ENCODE measurements around the gene SLC13A2. TPM values are rescaled to one million over a fixed set of nuclear protein-coding genes. Genes with fewer than 3 reads are reported as not detected.

SLC13A2 gene
- total RNA-seq, 4 donors from 2014 or later = 0.34 TPM; not detected in 3

GRCh38 chr17:28514561-28515002 is 41.1 kb downstream of the SLC13A2 start:
- H3K27me3 ChIP-seq = peaks cover 9 to 30% (median 29%) of the 10 kb centered on the region in 3 donors
- H3K36me3 ChIP-seq = no peaks in the 10 kb centered on the region
- H3K27ac ChIP-seq = no peak overlapping the region
- no peak overlapping the region for H3K4me3 ChIP-seq
- no peak for ATAC-seq
- no peaks in the 10 kb centered on the region for H3K4me1 ChIP-seq
- in situ Hi-C loops (cut with MboI; ENCODE audit: low sequenced_read_pairs in 4 of 4) (loop anchor here in 1 of 4 donors (25.0 kb wide), 1 partner anchor 102 kb away; the partner anchor contains the start of gene SLC46A1), intact Hi-C loops (cut with DNase I; ENCODE audit: low total_unique reads) (no loop called here)
- no peak for TF ChIP-seq POLR2A (IDR thresholded peaks at IDR 0.05)
- TF ChIP-seq, protein P1, sequence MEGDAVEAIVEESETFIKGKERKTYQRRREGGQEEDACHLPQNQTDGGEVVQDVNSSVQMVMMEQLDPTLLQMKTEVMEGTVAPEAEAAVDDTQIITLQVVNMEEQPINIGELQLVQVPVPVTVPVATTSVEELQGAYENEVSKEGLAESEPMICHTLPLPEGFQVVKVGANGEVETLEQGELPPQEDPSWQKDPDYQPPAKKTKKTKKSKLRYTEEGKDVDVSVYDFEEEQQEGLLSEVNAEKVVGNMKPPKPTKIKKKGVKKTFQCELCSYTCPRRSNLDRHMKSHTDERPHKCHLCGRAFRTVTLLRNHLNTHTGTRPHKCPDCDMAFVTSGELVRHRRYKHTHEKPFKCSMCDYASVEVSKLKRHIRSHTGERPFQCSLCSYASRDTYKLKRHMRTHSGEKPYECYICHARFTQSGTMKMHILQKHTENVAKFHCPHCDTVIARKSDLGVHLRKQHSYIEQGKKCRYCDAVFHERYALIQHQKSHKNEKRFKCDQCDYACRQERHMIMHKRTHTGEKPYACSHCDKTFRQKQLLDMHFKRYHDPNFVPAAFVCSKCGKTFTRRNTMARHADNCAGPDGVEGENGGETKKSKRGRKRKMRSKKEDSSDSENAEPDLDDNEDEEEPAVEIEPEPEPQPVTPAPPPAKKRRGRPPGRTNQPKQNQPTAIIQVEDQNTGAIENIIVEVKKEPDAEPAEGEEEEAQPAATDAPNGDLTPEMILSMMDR (IDR thresholded peaks at IDR 0.05 in 4 of 5, conservative IDR thresholded peaks at IDR 0.05 in 1 of 5) = no peak
- no peak for DNase-seq
- H3K9me3 ChIP-seq = no peaks in the 10 kb centered on the region

DNA sequence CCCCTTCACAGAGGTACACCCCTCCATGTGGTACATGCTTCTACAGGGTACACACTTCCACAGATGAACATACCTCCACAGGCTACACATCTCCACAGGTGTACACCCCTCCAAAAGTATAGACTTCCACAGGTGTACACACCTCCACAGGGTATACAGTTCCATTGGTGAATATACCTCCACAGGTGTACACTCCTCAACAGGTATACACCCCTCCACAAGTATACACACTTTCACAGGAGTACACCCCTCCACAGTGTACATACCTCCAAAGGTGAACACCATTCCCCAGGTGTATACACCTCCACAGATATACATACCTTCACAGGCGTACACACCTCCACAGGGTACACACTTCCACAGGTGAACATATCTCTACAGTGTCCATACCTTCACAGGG is 42.1 kb downstream of the SLC13A2 start:
- no peak overlapping the region for H3K27ac ChIP-seq
- no peak overlapping the region for H3K4me3 ChIP-seq
- intact Hi-C loops (cut with DNase I; ENCODE audit: low total_unique reads) (no loop called here), in situ Hi-C loops (cut with MboI; ENCODE audit: low sequenced_read_pairs in 4 of 4) (loop anchor here in 1 of 4 donors (25.0 kb wide), 1 partner anchor 103 kb away; the partner anchor contains the start of gene SLC46A1)
- TF ChIP-seq, protein P1 (IDR thresholded peaks at IDR 0.05 in 4 of 5, conservative IDR thresholded peaks at IDR 0.05 in 1 of 5) = no peak
- no peak for TF ChIP-seq POLR2A (IDR thresholded peaks at IDR 0.05)
- H3K4me1 ChIP-seq = no peaks in the 10 kb centered on the region
- H3K9me3 ChIP-seq = no peaks in the 10 kb centered on the region
- H3K27me3 ChIP-seq = peaks cover 7 to 25% (median 24%) of the 10 kb centered on the region in 3 donors
- ATAC-seq (no peak), DNase-seq (no peak)
- no peaks in the 10 kb centered on the region for H3K36me3 ChIP-seq

DNA sequence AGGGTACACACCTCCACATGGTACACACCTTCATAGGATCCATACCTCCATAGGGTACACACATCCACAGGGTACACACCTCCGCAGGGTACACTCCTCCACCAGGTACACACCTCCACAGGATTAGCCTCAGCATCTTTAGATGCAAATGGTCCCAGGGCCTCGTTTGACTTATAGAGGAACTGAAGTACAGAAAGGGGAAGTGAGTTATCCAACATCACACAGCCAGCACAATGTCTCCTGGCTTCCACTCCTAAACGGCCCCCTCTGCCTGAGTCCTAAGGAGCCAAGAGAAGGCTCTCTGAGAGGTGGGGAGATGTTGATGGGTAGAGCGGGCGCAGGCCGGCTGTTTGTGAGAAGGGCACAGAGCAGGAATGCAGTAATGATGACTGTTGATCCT is 44.7 kb downstream of the SLC13A2 start:
- no peaks in the 10 kb centered on the region for H3K4me1 ChIP-seq
- TF ChIP-seq, protein P1 (IDR thresholded peaks at IDR 0.05 in 4 of 5, conservative IDR thresholded peaks at IDR 0.05 in 1 of 5) = no peak
- TF ChIP-seq POLR2A (IDR thresholded peaks at IDR 0.05) = no peak
- no peak overlapping the region for H3K4me3 ChIP-seq
- H3K27me3 ChIP-seq = peaks cover 5 to 11% (median 7%) of the 10 kb centered on the region in 3 donors
- ATAC-seq (no peak), DNase-seq (no peak)
- intact Hi-C loops (cut with DNase I; ENCODE audit: low total_unique reads) = no loop called here
- in situ Hi-C loops (cut with MboI; ENCODE audit: low sequenced_read_pairs in 4 of 4) = loop anchor here in 1 of 4 donors (25.0 kb wide), 1 partner anchor 106 kb away; the partner anchor contains the start of gene SLC46A1
- H3K9me3 ChIP-seq = no peaks in the 10 kb centered on the region
- H3K27ac ChIP-seq = no peak overlapping the region
- H3K36me3 ChIP-seq = no peaks in the 10 kb centered on the region

GRCh38 chr17:28518578-28518977 is 45.1 kb downstream of the SLC13A2 start:
- DNase-seq (no peak), ATAC-seq (no peak)
- H3K36me3 ChIP-seq = no peaks in the 10 kb centered on the region
- TF ChIP-seq, protein P1 (IDR thresholded peaks at IDR 0.05 in 4 of 5, conservative IDR thresholded peaks at IDR 0.05 in 1 of 5) = no peak
- no peak for TF ChIP-seq POLR2A (IDR thresholded peaks at IDR 0.05)
- no peaks in the 10 kb centered on the region for H3K4me1 ChIP-seq
- no peak overlapping the region for H3K27ac ChIP-seq
- peaks cover 3 to 8% (median 5%) of the 10 kb centered on the region in 3 donors for H3K27me3 ChIP-seq
- H3K4me3 ChIP-seq = no peak overlapping the region
- intact Hi-C loops (cut with DNase I; ENCODE audit: low total_unique reads) (no loop called here), in situ Hi-C loops (cut with MboI; ENCODE audit: low sequenced_read_pairs in 4 of 4) (loop anchor here in 1 of 4 donors (25.0 kb wide), 1 partner anchor 106 kb away; the partner anchor contains the start of gene SLC46A1)
- H3K9me3 ChIP-seq = no peaks in the 10 kb centered on the region

Measured in gastrocnemius medialis (tissue), 4 donors.